CD1c-positive myeloid dendritic cell (primary cell): ENCODE results near the gene PPP4R2.
A peak's percentile ranks its signal among the peaks of the same experiment; 100 is the strongest.
"Not testable (repeated sequence)": the region's sequence is repeated elsewhere in the genome, so short reads cannot be mapped to it uniquely, and the experiment has no call there.

Experiments
- DNase-seq: peaks from one replicate; pipeline ENCODE4 v3.0.0-alpha.2; 2016; ENCODE audit errors: extremely low spot score

PPP4R2 gene

DNA sequence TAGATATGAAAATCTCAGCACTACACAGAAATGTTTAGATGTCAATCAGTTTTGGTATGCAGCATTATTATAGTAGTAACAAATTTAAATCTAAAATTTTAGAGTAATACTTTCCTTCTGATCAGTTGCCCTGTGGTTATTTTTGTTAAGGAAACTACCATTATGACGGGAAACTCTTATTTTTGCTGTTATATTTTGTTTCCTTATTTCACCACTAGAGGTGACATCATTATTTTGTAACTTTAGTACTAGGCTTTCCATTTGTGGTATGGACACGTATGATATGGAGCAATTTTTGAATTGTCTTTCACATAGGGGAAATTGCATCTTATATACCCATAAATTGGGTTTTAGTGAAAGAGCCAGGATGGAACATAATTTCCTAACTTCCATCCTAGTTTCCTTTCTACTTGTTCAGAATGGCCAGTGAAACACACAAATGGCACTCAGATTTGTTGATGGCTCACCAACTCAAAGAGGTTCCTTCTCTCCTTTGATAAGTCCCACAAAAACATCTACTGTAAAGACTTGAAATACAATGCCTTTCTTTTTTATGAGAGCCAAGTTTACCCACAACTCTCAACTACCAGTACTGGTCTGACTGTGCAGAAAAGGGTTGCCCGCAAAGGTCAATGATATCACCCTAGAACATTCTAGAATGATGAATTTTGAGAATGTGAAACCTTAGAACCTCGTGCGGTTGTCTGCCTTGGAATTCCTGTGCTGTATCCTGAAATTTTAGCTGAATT lies 19.4 kb upstream of the PPP4R2 start:
- DNase-seq = peak; percentile 70

DNA sequence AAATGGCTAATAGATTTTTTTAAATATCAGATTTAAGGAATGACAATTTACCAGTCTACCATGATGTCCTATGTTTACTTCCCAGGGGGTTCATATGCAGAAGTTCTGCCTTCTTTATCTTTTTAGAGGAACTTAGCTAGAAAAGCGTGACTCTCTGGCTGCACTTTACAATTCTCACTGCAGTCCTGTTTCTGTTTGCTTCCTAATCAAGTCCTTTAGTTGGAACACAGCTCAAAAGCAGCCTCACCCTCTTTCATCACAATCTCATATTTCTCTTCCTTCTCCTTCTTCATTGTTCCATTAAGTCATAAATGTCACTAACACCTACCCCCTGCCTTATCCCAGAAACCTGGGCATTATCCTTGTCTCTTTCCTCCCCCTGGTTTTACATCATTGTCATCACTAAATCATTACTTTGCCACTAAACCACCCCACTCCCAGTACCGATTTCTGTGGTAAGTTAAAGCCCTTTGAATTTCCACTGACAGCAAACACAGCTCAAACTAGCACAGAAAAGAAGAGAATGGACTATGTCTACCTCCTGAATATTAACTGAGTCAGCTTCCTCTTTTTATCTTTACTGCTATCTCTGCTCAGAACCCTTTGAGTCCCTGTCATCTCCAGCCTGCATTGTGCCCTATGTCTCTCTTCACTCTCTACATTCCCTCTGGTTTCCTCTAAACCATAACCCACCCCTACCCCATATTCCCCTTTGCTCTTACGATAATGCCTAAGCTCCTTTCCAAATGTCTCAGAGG lies 13.8 kb upstream of the PPP4R2 start:
- peak; percentile 40 for DNase-seq

DNA sequence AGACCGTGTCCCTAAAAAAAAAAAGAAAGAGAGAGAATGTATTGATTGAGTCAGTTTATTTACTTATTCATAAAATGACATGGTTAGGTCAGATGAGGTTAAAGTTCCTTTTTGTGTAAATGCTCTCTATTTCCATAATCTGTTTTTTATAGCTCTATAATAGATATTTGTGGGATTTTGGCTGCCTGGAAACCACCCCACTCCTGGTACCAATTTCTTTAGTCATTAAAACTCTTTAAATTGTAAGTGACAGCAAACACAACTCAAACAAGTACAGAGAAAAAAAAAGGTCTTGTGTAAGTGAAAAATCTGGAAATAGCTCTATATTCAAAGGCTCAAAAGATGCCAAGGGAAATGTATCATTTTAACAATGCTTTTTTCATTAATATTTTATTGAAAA lies 11.0 kb upstream of the PPP4R2 start:
- DNase-seq = no peak

DNA sequence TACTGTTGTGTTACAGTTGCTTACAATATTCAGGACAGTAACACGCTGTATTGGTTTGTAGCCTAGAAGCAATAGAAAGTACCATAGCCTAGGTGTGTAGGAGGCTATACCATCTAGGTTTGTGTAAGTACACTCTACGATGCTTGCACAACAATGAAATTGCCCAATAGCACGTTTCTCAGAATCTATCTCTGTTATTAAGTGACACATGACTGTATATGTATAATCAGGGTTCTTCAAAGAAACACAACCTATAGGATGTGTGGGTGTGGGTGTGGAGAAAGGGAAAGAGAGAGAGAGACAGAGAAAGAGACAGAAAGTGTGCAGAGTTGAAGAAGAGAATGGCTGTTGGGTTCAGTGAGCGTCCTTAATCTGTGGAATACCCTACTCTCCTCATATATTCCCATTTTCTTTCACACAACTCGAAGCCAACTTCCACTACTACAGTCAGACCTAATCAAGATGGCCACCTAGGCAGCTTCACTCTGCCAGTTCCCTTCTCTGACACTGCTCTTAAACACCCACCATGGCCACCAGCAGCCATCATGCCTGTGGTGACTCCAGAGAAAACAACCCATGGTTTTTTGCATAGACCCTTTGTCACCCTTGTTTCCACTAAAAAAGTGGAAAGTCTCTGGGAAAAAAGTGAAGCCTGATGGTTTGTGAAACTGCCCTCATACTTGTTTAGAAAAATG lies 5.8 kb upstream of the PPP4R2 start:
- peak; percentile 27 for DNase-seq

DNA sequence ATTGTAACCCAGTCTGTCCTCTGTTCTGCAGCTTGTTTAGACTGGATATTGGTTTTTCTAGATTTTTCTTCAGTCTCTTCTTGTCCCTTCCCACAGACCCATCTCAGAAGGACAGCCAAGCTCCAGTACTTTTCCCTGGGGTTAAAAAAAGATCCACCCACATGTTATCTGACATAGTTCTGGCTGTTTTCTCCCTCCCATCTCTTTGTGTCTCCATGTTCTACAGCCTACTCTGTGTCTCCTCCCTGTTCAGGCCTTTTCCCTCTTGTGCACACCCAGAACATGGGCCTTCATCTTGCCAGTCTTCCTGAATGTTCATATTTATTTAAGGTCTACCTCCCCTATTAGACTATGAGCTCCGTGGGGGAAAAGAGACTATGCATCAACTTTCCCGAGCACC lies 5.1 kb upstream of the PPP4R2 start:
- no peak for DNase-seq

DNA sequence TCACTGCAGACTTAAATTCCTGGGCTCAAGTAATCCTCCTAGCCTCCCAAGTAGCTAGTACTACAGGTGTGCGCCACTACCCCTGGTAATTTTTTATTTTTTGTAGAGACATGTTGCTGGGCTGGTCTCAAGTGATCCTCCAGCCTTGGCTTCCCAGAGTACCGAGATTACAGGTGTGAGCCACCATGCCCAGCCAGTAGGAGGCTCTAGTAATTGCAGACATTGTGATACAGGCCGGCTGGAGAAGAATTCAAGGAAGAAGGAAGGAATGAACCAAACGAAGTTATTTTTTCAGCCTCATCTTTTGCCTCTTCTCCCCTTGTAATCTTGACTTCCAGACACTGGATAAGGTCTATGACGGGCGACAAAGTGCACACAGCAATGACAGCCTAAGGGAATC lies 3.2 kb upstream of the PPP4R2 start:
- no peak for DNase-seq

DNA sequence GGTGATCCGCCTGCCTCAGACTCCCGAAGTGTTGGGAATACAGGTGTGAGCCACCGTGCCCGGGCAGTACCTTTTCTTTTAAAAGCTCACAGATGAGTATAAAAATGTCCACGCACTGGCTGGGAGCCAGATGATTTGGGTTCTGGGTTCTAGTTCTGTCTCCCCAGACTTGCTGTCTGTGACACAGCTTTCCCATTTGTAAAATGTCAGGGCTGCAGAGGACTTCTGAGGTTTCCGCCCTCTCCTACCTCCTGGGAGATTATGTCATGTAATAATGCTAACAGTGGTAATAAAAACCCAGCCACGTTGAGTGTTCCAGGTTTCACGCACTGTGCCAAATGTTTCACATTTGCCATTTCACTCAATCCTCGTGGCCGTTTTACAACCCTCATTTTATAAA lies 1.3 kb upstream of the PPP4R2 start:
- DNase-seq = no peak

DNA sequence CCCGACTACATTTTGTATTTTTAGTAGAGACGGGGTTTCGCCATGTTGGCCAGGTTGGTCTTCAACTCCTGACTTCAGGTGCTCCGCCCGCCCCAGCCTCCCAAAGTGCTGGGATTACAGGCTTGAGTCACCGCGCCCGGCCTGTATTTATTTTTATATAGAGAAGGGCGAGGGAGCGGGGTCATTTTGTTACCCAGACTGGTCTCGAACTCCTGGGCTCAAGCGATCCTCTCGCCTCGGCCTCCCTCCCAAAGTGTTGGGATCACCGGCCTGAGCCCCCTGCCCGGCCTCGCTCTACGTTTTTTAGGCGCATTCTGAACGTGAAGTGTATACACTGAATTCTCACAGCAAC lies 514 bp upstream of the PPP4R2 start:
- no peak for DNase-seq

DNA sequence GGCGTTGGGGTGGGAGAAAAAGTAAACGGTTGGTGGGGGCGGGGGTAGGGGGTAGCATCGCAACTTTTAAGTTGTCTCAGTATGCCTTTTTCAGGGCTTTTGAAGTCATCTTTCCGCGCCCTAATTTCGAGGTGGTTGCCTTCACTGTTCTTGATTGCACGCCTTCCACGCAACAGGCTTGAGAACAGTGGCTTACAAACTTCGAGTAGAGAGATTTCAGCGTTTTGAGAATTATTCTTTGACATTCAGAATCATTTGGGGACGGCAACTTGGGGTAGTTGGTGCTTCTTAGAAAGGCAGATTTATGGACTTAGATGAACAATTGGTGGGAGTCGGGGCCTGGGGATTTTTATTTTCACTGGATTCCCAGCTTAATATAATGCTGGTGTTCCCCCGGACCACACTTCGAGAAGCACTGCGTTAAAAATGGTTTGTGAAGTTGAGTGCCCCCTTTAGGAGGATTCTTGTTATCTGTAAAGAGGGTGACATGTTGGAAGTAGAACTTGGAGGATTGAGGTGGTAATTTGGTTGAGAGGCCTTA lies 880 bp downstream of the PPP4R2 start:
- DNase-seq = peak; percentile 62

DNA sequence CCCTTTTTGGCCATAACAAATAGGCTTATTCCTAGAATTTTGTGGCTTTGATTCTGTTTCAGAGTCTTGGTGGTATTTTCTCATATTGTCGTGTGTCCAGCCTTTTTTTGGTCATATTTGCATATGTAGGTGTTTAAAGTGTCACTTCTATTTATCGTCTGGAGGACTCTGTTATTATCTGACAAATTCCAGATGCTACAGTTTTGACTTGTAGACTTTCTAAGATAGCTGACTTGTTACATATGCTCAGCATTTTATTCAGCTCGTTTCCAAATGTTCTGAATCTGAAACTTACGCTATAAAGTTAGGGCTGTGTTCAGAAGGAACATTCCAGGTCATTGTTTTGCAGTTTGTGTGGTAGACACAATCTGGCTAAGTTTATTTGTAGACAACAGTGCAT lies 1.9 kb downstream of the PPP4R2 start:
- DNase-seq = no peak

DNA sequence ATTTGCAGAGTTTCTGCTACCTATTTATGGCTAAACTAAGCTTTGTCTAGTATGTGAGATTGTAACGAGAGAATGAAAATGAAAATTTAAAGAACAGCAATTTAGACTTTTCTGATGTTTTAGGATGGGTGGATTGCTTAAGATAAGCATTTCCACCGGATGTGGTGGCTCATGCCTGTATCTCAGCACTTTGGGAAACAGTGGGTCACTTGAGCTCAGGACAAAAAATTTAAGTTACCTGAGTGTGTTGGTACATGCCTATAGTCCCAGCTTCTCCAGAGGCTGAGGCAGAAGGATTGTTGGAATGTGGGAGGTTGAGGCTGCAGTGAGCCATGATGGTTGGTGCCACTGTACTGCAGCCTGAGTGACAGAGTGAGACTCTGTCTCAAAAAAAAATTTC lies 3.3 kb downstream of the PPP4R2 start:
- DNase-seq = no peak

DNA sequence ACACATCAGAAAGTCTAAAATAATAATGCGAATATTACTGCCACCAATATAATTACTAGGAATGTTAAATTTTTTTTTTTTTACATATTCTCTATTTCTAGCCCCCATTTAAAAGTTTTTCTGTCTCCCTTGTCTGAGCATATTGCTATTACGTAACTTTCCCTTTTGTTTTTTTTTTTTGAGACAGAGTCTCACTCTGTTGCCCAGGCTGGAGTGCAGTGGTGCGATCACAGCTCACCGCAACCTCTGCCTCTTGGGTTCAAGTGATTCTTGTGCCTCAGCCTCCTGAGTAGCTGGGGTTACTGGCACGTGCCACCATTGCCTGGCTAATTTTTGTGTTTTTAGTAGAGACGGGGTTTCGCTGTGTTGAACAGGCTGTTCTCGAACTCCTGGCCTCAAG lies 6.4 kb downstream of the PPP4R2 start:
- not testable (repeated sequence) for DNase-seq

DNA sequence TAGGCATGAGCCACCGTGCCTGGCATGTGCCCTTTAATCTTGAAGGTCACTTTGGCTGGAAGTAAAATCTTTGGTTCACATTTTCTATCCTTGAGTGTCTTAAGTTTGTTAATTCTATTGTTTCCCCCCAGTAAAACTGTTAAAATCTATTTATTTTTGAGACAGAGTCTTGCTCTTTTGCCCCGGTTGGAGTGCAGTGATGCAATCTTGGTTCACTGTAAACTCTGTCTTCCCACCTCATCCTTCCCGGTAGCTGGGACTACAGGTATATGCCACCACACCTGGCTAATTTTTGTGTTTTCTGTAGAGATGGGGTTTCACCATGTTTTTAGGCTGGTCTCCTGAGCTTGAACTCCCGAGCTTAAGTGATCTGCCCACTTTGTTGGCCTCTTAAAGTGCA lies 7.7 kb downstream of the PPP4R2 start:
- no peak for DNase-seq

DNA sequence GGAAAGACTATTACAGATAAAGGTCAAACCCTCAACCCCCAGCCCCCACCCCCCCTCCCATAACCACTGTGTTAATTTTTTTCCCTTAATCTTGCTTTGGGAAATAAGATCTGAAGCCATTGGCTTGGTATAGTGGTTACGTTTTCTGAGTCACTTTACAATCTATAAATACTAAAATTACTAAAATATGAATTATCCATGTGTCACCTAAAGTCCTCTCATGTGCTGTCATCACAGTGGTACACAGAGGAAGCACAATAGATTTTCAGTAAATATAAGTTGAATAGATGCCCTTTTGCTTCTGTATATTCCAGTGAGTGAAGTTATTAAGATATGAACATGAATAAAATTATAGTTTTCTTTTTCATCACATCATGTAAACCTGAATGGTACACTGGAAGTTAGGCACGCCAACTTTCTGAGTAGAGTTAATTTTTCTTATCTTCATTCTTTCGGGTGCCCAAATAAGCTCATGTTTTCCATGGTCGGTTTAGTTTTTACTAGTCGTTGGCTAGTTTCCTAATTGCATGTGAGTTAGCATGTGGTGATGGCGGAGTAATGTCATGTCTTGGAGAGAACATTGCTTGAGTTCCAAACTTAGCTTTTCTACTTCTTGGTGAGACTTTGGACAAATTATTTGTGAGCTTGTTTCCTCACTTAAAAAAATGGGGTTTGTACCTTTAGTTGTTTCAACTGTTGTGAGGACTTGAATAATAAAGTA lies 11.5 kb downstream of the PPP4R2 start:
- DNase-seq = no peak

DNA sequence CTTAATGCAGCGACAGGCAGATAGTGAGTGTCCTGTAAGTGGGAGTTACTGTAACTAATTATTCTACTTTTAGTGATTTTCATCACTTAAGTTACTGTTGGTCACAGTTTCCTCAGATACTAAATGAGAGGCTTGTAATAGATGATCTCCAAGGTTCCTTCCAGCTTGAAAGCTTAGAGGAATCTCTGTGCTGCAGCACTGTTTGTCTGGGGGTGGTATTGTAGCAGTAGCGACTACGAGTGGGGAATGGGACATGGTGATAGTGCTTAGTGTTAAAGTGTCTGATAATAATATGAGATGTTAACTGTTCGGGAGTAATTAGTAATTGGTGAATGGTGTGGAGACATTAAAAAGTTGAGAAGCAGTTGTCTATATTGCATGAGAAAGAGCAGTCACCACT lies 12.4 kb downstream of the PPP4R2 start:
- DNase-seq = no peak

DNA sequence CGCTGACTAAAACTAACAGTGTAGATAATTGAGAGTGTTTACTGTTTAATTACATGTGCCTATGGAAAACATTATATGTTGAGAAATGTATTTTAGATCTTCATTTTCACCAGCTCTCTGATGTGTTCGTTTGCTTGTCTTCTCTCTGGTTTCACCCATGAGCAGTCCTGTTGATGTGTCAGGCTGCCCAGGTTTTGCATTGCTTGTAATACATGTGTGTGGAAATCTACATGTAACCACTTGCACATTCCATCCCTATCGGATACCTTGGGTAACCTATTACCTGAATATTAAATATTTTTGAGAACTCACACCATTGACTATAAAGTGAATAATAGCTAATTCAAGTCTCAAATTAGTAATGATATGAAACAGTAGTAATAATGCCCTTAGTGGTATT lies 13.1 kb downstream of the PPP4R2 start:
- DNase-seq = no peak

DNA sequence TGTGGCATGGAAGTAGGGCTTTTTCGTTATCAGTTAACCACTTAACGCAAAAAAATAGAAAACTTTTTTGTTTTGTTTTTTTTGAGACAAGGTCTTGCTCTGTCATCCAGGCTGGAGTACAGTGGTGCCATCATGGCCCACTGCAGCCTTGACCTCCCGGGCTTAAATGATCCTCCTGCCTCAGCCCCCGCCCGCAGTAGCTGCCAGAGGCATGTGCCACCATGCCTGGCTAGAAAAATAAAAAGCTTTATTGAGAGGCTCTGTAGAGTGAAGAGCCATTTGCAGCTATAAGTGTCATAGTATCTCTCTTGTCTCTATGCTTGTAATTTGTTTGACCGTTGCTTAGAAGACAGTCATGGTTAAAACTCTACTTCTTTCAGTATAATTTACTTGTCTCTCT lies 13.5 kb downstream of the PPP4R2 start:
- no peak for DNase-seq

DNA sequence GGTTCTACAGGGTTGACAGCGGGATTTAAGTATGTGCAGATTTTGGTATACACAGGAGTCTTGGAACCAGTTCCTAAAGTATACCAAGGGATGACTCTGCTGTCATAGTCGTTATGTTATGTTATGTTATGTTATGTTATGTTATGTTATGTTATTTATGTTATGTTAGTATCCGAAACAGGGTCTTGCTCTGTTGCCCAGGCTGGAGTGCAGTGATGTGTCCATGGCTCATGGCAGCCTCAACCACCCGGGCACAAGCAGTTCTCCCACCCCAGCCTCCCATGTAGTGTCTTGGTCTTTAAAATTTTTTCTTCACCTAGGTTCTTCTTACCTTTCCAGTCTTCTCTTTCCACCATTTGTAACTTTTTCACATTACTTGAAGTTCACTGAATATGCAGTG lies 21.7 kb downstream of the PPP4R2 start:
- no peak for DNase-seq

DNA sequence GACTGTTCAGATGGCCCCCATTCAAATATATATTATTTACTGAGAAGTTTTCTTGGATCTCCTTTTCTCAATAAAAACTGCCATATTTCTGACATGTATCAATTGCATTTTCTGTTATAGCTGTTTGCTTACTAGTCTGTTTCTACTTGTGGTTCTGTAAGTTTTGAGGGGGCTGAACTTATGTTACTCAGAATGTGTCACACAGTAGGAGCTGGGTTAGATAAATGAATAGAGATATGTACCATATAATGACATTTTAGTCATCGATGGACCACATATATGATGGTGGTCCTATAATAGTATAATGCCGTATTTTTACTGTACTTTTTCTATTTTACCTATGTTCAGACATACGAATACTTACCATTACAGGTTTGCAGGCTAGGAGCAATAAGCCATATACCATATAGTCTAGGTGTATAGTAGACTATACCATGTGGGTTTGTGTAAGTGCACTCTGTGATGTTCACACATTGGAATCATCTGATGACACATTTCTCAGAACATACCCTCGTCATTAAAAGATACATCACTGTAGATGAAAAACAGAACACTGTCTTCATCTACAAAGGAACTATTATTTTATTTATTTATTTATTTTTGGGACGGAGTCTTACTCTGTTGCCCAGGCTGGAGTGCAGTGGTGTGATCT lies 22.3 kb downstream of the PPP4R2 start:
- no peak for DNase-seq

DNA sequence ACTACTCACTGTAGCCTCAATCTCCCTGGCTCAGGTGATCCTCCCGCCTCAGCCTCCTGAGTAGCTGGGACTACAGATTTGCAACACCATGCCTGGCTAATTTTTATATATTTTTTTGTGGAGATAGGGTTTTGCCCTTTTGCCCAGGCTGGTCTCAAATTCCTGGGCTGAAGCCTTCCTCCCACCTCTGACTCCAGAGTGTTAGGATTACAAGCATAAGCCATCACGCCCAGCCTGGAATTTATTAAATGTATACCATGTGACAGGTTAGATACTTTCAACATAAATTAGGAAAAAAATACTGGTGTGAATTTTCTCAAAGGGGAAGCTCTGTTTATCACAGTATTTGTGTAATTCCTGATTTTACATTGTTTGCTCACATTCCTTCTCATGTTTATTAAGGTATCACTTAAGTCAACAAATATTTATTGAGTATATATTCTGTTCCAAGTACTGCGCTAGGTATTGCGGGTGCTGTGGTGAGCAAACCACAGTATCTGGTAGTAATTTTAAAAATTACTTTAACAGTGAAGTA lies 24.8 kb downstream of the PPP4R2 start:
- DNase-seq = no peak

DNA sequence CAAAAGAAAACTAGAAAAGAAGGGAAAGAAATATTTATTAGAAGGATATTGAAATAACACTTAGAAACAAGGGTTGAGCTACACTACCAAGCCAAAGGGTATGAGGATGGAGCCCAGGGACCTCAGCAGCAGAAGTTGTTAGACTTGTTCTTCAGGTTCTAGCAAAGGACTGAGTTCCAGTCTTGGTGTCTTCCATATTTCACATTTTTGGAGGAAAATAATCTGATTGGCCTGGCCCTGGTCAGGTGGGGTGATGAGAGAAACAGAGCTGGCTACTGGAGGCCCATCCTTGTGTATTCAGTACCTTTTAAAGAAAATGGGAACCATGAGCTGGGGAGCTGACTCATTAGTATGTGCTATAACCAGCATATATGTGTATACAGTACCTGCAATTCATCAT lies 28.2 kb downstream of the PPP4R2 start:
- no peak for DNase-seq
